IMR-90 (cell line): ENCODE results near the gene LUZP2. TPM values are rescaled to one million over a fixed set of nuclear protein-coding genes. Genes with fewer than 3 reads are reported as not detected.
"Not testable (repeated sequence)": the region's sequence is repeated elsewhere in the genome, so short reads cannot be mapped to it uniquely, and the experiment has no call there.

Experiments used
- ATAC-seq: fragments of 200-7000 bp; cut with Tn5 transposase; 2 replicates; pipeline ENCODE4 v1.9.1; 2020; ENCODE audit warnings: low read depth, mild to moderate bottlenecking, moderate library complexity
- BruUV-seq: library from RNA; stranded (reverse); fragments of 400-500 nt; replicated peaks from 2 replicates; lab custom pipeline; 2021; lab: Mats Ljungman, UMichigan
- CTCF ChIA-PET: fragments of 300-600 bp; formaldehyde crosslinking; extraction: SDS; loops from one replicate; lab custom pipeline; 2021; ENCODE audit warnings: antibody characterized with exemption; lab: Yijun Ruan, JAX
- POLR2A ChIA-PET: fragments of 300-600 bp; sonication (Branson Sonifier 250); formaldehyde crosslinking; loops from one replicate; lab custom pipeline; 2022; ENCODE audit warnings: antibody characterized with exemption; ENCODE audit not compliant: unreplicated experiment; lab: Charles Lee
- DNase-seq: peaks from one replicate; pipeline ENCODE4 v3.0.0; 2013
- H2AFZ ChIP-seq: replicated peaks from 2 replicates; pipeline ENCODE3; 2013; ENCODE audit warnings: low read length, mild to moderate bottlenecking; ENCODE audit not compliant: poor library complexity
- H2AK5ac ChIP-seq: 2 replicates; pipeline ENCODE4 v1.6.1; 2013; ENCODE audit warnings: low read depth, low read length, inconsistent platforms
- H2AK9ac ChIP-seq: replicated peaks from 2 replicates; pipeline ENCODE3; 2013; ENCODE audit warnings: mild to moderate bottlenecking, low read depth, low read length, moderate library complexity; ENCODE audit not compliant: poor library complexity
- H2BK120ac ChIP-seq: 2 replicates; pipeline ENCODE4 v1.6.1; 2013; ENCODE audit warnings: low read depth, low read length, inconsistent platforms
- H2BK15ac ChIP-seq: 3 replicates; pipeline ENCODE4 v1.6.1; 2013; ENCODE audit warnings: low read depth, low read length, inconsistent platforms
- H2BK20ac ChIP-seq: 2 replicates; pipeline ENCODE4 v1.6.1; 2013; ENCODE audit warnings: low read depth, mild to moderate bottlenecking, inconsistent platforms, low read length, moderate library complexity
- H2BK5ac ChIP-seq: 2 replicates; pipeline ENCODE4 v1.6.1; 2013; ENCODE audit warnings: mild to moderate bottlenecking, low read depth, low read length, inconsistent platforms; ENCODE audit not compliant: poor library complexity, severe bottlenecking
- H3K14ac ChIP-seq: replicated peaks from 2 replicates; pipeline ENCODE4 v1.6.1; 2013; ENCODE audit warnings: low read depth, low read length, inconsistent platforms
- H3K18ac ChIP-seq: 2 replicates; pipeline ENCODE4 v1.6.1; 2013; ENCODE audit warnings: low read depth, low read length, control low read depth
- H3K23ac ChIP-seq: 2 replicates; pipeline ENCODE4 v1.6.1; 2013; ENCODE audit warnings: low read depth, low read length, inconsistent platforms
- H3K27ac ChIP-seq: 2 replicates; pipeline ENCODE4 v1.5.1; 2013; ENCODE audit warnings: mild to moderate bottlenecking, control low read depth, low read length; ENCODE audit not compliant: insufficient read depth
- H3K27me3 ChIP-seq: 2 replicates; pipeline ENCODE4 v1.6.1; 2013; ENCODE audit warnings: low read length; ENCODE audit not compliant: control insufficient read depth, insufficient read depth
- H3K36me3 ChIP-seq: 2 replicates; pipeline ENCODE4 v1.6.1; 2013; ENCODE audit warnings: low read length, mixed read lengths; ENCODE audit not compliant: control insufficient read depth, insufficient read depth
- H3K4ac ChIP-seq: 2 replicates; pipeline ENCODE4 v1.6.1; 2013; ENCODE audit warnings: low read depth, low read length, inconsistent platforms
- H3K4me1 ChIP-seq: 2 replicates; pipeline ENCODE4 v1.6.1; 2013; ENCODE audit warnings: low read length, mixed read lengths; ENCODE audit not compliant: control insufficient read depth, insufficient read depth
- H3K4me2 ChIP-seq: 2 replicates; pipeline ENCODE4 v1.6.1; 2013; ENCODE audit warnings: low read depth, mild to moderate bottlenecking, control low read depth, low read length, moderate library complexity
- H3K4me3 ChIP-seq: 2 replicates; pipeline ENCODE4 v1.5.1; 2013; ENCODE audit warnings: low read depth, mild to moderate bottlenecking, control low read depth, low read length, moderate library complexity; ENCODE audit not compliant: insufficient read depth
- H3K56ac ChIP-seq: 2 replicates; pipeline ENCODE4 v1.6.1; 2013; ENCODE audit warnings: low read length, inconsistent platforms; ENCODE audit not compliant: insufficient read depth; ENCODE audit errors: extremely low read depth
- H3K79me1 ChIP-seq, 2 experiments: 2 replicates each; pipeline ENCODE4 v1.6.1; 2013; ENCODE audit warnings: low read length in 2 of 2, inconsistent platforms in 1 of 2, low read depth in 1 of 2
- H3K9ac ChIP-seq: 2 replicates; pipeline ENCODE4 v1.6.1; 2013; ENCODE audit warnings: low read depth, low read length, control low read depth
- H3K9me1 ChIP-seq: 2 replicates; pipeline ENCODE4 v1.6.1; 2013; ENCODE audit warnings: low read length, inconsistent platforms; ENCODE audit not compliant: insufficient read depth
- H3K9me3 ChIP-seq: 2 replicates; pipeline ENCODE4 v1.6.1; 2013; ENCODE audit warnings: low read length; ENCODE audit not compliant: control insufficient read depth, insufficient read depth
- H4K20me1 ChIP-seq: 2 replicates; pipeline ENCODE4 v1.6.1; 2013; ENCODE audit warnings: low read length, inconsistent platforms; ENCODE audit not compliant: insufficient read depth
- H4K5ac ChIP-seq: 2 replicates; pipeline ENCODE4 v1.6.1; 2013; ENCODE audit warnings: mild to moderate bottlenecking, low read depth, low read length, control low read depth
- H4K8ac ChIP-seq, 2 experiments: 2 replicates each; pipeline ENCODE4 v1.6.1; 2013; ENCODE audit warnings: low read depth in 2 of 2, low read length in 2 of 2, control low read depth in 1 of 2, inconsistent platforms in 1 of 2
- H4K91ac ChIP-seq: 2 replicates; pipeline ENCODE4 v1.6.1; 2013; ENCODE audit warnings: low read depth, low read length, inconsistent platforms; ENCODE audit not compliant: insufficient read depth
- WGBS, 2 experiments: methylation state at CpG; one replicate each; pipeline versions ENCODE4 v1.1.5 to v1.1.7; 2013; ENCODE audit warnings: missing lambda C conversion rate in 2 of 2; ENCODE audit not compliant: insufficient read length in 1 of 2; ENCODE audit errors: extremely low coverage in 2 of 2; 5-methylcytosine and 5-hydroxymethylcytosine counted together
- dilution Hi-C: fragments of 300-500 bp; cut with HindIII; formaldehyde crosslinking; loops from one replicate; pipeline ENCODE4 v1.14.3; 2018; ENCODE audit warnings: low sequenced_read_pairs; ENCODE audit not compliant: unreplicated experiment
- in situ Hi-C: fragments of 300-500 bp; cut with MboI; formaldehyde crosslinking; loops from 3 replicates; pipeline ENCODE4 v1.14.3; 2019; ENCODE audit warnings: low sequenced_read_pairs, inconsistent platforms, mixed read lengths
- intact Hi-C: fragments of 100-400 bp; cut with micrococcal nuclease; formaldehyde crosslinking; loops from 2 replicates; pipeline ENCODE4 v1.10.0; 2022
- polyA plus RNA-seq, 3 experiments: library from polyadenylated mRNA; depleted of rRNA; stranded (reverse); fragments of >200 nt; gene quantifications; 2 replicates each; pipeline ENCODE4 v1.2.3, GENCODE V29; 2012; ENCODE audit warnings: low replicate concordance in 1 of 3
- total RNA-seq: library from RNA; depleted of rRNA; stranded (reverse); fragments of >200 nt; gene quantifications from 2 replicates; pipeline ENCODE4 v1.2.3, GENCODE V29; 2012

The LUZP2 gene
- total and polyA plus RNA-seq, 2 of the 4 experiments (the other 2 are of a cell fraction): 0.89 to 2.0 TPM

- H3K9me1 ChIP-seq, H3K79me1 ChIP-seq, H3K18ac ChIP-seq, DNase-seq, H3K56ac ChIP-seq, H4K8ac ChIP-seq, H3K27ac ChIP-seq, H3K9me3 ChIP-seq, H2AFZ ChIP-seq, H2BK120ac ChIP-seq, BruUV-seq, H3K4me1 ChIP-seq, POLR2A ChIA-PET, CTCF ChIA-PET, intact Hi-C loops, dilution Hi-C loops, H2BK20ac ChIP-seq, H2BK15ac ChIP-seq, H3K9ac ChIP-seq, H2AK5ac ChIP-seq, H3K27me3 ChIP-seq, H3K23ac ChIP-seq, H2AK9ac ChIP-seq, H4K91ac ChIP-seq, ATAC-seq, H3K4ac ChIP-seq, H2BK5ac ChIP-seq, H3K4me2 ChIP-seq, H3K14ac ChIP-seq, H3K4me3 ChIP-seq, H4K20me1 ChIP-seq, in situ Hi-C loops, H3K36me3 ChIP-seq, H4K5ac ChIP-seq: not testable (repeated sequence)
- WGBS, 2 experiments: no CpG with 5 or more reads among the region's 4 CpGs
These were observed 395.1 kb downstream of the LUZP2 start for GRCh38 chr11:24891845-24892492.
